GM19023 (cell line): Measurements from ENCODE around the gene MAP7.
"Not testable (repeated sequence)": the region's sequence is repeated elsewhere in the genome, so short reads cannot be mapped to it uniquely, and the experiment has no call there.

ENCODE experiments used
- ATAC-seq: cut with Tn5 transposase; IDR thresholded peaks from one replicate; pipeline ENCODE4 v1.9.1; 2021; ENCODE audit warnings: mild to moderate bottlenecking, moderate library complexity; ENCODE audit not compliant: unreplicated experiment

MAP7 gene

DNA sequence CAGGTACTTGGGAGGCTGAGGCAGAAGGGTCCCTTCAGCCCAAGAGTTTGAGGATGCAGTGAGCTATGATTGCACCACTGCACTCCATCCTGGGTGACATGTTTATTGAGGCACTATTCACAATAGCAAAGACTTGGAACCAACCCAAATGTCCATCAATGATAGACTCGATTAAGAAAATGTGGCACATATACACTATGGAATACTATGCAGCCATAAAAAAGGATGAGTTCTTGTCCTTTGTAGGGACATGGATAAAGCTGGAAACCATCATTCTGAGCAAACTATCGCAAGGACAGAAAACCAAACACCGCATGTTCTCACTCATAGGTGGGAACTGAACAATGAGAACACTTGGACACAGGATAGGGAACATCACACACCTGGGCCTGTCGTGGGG is 149.0 kb downstream of the MAP7 start:
- ATAC-seq: not testable (repeated sequence)

DNA sequence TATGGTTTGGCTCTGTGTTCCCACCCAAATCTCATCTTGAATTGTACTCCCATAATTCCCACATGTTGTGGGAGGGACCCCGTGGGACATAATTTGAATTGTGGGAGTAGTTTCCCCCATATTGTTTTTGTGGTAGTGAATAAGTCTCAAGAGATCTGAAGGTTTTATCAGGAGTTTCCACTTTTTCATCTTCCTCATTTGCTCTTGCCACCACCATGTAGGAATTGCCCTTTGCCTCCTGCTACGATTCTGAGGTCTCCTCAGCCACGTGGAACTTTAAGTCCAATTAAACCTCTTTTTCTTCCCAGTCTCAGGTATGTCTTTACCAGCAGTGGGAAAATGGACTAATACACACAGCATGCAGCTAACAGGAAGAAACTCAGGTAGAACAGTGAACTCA is 151.8 kb downstream of the MAP7 start:
- ATAC-seq: no peak

DNA sequence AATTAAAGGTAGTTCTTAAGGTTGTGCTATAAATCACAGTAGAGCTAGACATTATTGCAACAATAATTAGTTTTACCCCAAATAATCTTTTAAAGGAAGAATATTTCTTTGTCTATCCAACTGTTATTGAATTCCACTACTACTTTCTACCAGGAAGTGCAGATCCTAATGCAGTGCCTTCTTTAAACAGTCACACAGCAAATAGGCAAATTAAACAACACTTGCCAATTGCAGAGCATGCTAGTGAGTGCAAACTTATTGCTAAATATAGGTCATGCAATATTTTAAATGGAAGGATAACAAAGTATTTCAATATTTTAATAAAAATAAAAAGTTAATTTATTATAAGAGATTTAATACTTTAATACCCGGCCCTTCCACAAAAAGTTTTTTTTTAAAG is 153.3 kb downstream of the MAP7 start:
- no peak for ATAC-seq

DNA sequence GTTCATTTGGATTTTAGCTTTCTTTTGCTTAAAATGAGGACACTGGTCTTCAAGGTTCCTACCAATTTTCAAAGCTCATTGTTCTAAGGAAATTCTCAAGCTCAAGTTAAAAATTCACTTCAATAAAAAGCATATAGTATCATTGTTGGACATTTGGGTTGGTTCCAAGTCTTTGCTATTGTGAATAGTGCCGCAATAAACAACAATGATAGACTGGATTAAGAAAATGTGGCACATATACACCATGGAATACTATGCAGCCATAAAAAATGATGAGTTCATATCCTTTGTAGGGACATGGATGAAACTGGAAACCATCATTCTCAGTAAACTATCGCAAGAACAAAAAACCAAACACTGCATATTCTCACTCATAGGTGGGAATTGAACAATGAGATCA is 159.3 kb downstream of the MAP7 start:
- not testable (repeated sequence) for ATAC-seq

DNA sequence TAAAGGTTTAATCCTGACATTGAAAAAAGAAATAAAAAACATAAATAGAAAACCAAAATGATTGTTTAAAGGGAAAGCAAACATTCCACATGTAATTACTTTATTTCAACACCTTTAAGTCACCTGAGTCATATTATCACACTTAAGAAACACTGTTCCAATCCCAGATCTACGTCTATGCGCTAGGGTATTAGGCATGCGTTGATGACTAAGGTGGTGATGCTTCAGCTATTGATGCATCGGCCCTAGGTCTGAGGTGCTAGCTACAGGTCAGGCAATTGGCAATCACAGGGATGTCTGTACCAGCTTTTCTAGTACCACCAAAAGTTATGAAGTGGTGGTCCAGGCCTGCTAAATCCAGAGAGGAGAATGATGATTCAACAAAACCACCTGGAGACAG is 162.9 kb downstream of the MAP7 start:
- no peak for ATAC-seq

DNA sequence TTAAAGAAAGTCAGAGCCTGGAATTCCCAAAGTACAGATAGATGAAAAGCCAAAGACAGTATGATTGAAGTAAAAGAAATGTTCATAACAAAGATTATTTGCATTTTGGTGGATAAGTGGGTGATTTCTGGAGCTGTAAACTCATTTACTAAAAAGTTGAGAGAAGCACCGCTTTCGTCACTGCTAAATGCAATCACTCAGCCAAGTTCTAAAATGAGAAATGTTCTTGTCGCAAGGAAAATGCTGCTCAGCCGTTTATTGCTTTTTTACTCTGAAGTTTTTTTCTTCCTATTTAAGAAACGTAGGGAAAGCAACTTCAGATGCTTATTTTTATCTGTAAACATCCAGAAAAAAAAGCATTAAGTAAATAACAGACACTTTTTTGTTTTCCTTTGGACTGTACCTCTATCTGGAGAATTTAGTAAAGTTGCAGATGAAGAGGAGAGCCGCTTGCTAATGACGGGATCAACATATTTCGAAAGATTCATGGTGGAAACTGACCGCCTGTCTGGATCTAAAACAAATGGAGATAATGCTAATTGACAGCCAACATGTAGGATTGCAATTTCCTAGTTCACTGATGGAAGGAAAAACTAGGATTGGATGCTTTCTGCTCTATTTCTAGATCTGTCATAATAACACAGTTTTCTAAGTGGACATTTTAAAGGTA is 166.8 kb downstream of the MAP7 start:
- ATAC-seq: no peak

DNA sequence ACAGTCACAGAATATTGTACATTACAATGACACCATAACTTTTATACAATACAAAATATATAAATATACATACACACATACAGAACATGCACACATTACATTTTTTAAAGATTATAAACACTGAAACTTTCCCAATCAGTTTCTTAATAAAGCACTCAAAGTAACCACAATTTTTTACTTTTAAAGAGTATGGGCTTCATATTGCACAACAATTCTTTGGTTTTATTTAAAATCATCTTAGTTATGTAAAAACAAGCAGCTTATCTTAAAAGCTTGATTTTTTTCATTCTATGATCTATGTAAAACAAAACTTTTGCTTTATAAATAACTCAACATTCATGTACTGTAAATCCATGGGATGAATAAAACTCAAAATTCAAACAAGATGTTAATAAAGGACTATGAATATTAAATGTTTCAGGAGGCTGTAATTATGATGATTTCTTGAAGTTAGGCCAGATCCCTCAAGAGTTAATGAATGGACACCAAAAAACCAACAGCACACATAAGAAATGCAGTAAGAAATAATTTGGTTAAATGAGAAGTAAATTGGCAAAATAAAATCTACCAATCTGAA is 167.5 kb downstream of the MAP7 start:
- no peak for ATAC-seq

DNA sequence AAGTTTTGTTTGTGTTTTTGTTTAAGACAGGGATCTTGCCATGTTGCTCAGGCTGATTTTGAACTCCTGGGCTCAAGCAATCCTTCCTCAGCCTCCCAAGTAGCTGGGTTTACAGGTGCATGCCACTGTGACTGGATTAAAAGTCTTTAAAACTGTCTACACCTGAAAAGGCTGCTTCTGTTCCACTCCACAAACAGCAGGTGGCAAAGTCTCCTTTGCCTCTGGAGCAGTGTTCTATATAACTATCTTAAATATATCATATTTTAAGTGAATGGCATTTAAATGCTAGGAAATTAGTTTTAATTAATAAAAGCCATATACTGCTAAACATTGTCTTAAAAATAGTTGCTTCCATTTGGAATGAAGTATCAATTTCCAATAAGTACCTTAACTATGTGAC is 171.3 kb downstream of the MAP7 start:
- no peak for ATAC-seq

DNA sequence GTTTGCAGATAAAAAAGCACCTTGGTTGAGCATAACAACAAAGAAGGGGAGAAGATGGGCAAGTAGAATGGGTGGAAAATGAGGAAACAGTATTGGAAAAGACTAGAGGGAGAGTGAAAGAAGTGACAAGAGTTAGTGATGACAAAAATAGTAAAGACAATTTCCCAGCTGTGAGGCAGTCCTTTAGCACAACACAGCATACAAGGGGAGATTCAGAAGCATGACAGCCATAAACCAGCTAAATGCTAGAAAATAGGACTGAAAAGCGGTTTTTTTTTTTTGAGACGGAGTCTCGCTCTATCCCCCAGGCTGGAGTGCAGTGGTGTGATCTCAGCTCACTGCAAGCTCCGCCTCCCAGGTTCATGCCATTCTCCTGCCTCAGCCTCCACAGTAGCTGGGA is 174.4 kb downstream of the MAP7 start:
- not testable (repeated sequence) for ATAC-seq

DNA sequence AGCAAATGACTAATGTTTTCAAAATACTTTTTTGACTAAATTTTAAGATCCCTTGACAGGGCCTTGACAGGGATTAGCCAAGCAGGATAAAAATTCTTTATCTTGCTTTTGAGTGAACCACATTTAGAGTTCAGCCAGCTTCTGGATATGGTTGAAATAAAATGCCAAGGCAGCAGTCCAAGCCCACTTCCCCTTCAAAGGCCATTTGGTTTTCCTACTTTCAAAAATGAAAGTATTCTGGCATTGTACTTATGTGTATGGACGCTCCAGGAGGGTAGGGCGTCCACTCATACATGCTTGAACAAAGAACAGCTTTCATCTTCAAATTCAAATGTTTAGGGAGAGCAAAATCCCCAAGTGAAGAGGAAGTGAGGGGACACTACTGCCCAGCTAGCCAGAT is 178.3 kb downstream of the MAP7 start:
- ATAC-seq: no peak

DNA sequence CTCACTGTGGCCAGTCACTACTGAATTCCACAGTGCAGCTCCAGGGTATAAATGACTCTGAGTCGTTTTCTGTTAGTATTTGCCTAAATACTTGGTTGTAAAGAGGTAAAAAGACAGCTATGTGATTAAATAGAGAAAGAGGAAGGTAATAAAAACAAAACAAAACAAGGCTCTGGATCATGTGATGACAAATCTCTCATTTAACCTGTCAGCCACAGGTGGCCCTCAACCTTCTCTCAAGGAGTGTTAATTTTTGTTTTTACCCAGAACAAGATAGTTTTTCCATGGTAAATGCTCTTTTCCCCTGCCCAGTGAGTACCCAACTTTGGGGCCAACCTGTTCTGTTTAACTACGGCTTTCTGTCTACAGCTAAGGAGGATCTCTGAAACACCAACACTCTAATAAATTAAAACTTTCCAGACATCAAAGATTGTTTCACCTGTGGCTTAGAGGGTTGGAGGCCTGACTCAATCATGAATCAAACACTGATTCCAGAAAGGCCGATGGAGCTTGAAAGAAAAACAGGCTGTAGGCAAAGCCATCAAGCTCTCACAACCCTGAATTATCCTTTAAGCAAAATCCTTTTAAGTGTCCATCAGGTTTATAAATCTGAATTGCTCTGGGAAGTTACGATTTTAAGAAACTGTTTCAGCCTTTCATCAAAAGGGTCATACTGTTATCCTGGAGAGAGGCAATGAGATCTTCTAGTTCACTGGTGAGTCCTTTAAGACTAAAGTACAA is 179.1 kb downstream of the MAP7 start:
- ATAC-seq: no peak

DNA sequence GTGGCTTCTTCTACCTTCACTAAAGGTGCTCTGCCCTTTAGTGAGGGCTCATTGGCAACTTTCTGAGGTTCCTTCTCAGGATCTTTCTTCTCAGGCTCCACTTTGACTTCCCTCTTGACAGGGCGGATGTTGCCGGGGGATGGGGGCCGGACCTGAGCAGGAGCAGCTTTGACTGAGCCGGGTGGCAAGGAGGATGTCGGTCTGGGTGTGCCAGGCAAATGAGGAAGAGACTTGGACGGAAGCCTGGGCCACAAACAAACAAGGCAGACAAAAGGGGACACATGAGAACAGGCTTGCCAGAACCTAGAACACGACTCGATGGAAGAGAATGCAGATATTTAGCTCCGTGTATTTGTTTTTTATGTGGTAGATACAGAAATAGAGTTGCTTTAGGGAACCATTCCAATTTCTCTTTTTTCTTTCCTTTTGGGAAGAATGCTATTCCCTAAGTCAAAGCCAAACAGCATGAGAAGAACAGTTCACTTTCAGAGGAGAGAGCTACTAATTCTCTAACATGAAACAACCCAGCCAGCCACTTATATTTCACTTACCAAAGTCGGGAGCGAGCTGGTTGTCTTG is 184.4 kb downstream of the MAP7 start:
- no peak for ATAC-seq

DNA sequence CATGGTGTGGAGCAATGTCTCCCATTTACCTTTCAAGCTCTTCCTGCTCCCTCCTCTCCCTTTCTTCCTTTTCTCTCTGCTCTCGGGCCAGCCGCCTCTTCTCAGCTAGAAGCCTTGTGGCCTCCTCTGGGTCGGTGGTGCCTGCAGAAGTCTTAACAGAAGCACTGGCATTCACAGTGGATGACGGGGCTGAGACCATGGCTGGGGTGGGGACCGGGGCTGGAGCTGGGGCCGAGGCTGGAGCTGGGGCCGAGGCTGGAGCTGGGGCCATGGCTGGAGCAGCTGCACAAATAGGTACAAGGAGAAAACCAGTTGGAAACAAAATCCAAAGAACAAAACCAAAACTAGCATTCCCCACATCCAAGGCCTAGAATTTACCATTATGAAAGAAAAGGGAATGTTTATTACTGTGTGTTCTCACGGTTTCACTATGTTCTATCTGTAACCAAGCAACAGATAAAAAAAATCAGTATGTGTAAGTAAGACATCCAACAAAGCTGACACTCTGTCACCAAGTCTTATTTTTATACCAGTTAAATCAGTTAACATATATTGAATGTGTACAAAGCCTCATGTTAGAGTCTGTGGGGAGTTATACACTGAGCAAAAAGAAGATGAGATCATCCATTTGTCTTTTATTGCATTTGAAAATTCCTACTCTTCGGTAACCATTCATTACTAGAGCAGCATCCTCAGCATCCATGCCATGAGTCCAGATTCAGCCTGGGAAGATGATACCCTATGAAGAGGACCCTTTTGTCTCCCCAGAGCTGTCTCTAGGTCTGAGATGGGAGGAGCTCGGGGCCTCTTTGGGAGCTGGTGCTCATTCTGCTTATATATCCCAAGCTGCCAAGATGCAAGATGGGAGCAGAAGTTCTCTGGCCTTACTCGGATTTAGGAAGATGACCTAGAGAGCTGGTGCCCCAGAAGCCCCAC is 187.5 kb downstream of the MAP7 start:
- no peak for ATAC-seq

DNA sequence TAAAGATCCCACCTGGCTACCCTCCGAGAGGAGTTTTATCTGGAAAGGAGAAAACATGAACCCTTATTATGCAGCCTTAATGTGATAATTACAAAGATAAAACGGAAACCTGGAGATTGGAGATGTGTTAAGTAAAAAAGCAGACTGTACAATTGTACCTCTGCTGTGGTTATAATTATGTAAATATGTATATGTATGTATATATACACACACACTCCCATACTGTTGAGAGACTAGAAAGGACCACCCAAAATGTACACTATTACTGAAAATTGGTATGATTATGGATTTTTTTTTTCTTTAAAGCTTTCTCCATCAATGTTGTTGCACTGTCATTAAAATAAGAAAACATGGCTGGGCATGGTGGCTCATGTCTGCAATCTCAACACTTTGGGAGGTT is 188.4 kb downstream of the MAP7 start:
- ATAC-seq: no peak

DNA sequence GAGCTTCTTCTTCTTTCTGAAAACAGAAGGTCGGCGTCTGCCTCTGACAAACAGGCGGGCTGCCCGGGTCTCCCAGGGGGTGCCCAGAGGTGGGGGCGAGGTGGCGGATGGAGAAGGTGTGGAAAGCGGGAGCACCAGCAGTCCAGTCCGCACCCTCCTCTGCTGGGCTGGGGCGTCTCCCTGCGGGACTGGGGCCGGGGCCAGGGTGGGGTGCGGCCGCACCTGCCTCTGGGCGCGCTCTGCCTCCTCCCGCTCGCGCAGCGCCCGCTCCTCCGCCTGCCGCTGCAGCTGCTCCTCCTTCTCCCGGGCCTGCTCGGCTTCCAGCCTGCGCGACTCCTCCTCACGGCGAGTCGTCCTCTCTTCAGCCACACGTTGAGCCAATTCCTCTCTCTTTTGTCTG is 189.4 kb downstream of the MAP7 start:
- ATAC-seq: no peak

DNA sequence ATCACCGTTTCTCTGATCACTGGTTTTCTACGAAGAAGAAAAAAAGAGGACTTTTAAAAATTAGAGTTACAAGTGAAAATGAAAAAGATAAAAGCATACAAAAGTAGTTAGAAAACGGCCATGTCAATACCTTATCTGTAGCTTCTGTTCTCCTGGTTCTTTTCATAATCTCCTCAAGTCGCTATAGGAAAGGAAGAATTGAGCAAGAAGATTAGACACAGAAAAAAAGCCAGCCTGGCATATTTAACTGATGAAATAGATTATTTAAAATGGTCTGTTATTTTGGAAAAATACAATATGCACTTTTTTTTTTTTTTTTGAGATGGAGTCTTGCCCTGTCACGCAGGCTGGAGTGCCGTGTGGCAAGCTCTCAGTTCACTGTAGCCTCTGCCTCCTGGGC is 190.4 kb downstream of the MAP7 start:
- no peak for ATAC-seq

DNA sequence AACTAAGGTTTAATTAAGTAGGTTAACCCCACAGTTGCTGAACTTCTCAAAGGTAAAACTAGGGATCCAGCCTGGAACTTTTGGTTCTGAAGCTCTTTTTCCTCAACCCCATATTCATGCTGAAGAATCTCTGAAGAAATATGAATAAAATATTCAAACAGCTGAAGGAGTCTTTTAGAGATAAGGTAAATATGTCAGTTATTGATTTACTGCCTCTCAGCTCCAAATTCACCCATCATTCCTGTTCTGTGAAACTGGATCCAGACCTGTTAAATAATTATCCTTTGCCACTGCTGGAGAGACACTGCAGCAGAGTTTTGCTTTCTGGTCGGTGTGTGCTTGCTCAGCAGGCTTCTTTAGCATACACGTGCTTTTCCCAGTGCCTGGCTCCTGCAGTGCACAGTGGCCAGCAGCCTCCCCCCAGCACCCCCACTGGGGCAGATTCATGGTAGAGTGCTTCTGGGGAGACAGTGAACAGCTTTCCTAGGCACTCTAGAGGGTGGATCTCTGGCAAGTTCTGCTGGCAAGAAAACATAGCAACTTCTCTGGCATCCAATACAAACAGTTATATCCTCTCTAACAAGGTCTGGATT is 198.6 kb downstream of the MAP7 start:
- no peak for ATAC-seq

DNA sequence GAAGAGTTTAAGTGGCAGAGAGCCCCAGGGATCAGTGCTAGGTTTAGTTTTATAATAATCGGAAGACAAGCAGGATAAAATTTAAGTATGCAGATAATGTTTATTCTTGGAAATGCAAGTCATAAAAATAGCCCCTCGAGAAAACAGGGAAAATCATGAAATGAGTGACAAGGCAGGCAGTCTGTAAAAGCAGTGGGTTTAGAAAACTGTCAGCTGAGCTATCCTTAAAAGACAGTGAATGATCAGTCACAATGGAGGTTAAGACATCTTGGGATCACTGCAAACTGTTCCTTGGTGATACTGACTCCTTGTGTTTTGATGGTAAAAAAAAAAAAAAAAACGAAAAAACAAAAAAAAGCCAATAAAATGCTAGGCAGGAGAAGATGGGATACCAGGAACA is 199.3 kb downstream of the MAP7 start:
- ATAC-seq: no peak

DNA sequence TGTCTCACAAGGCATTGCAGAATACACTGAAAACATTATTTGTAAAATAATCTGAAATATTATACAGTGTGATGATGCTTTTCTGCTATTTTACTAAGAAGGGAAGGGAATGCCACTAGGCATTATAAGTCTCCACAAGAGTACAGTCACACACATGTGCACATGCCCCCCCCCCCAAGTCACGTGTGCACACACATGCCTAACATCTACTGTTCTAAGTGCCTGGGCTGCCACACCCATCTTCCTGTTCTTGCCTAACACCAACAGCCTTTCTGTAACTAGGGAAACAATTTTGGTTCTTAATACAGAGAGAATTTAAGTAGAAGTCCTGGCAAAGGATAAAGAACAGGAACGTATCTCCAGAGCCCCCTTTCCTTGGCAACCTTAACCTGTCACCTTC is 202.4 kb downstream of the MAP7 start:
- no peak for ATAC-seq

DNA sequence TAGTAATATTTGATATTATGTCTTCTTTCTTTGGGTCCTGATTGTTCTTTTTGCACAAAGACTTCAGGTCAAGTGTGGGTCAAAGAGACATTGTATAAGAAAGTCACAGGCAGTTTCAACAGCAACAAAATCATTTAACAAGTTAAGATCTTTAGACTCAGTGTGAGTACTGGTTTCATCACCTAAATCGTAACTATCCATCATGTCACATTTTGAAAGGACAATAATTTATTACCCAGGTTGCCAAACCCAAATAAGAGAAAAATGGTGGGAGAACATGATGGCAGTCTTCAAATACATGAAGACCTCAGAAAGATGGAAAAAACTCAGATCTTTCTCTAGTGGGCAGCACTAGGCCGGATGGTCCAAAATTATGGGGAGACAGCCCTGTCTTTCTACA is 205.1 kb downstream of the MAP7 start:
- no peak for ATAC-seq

DNA sequence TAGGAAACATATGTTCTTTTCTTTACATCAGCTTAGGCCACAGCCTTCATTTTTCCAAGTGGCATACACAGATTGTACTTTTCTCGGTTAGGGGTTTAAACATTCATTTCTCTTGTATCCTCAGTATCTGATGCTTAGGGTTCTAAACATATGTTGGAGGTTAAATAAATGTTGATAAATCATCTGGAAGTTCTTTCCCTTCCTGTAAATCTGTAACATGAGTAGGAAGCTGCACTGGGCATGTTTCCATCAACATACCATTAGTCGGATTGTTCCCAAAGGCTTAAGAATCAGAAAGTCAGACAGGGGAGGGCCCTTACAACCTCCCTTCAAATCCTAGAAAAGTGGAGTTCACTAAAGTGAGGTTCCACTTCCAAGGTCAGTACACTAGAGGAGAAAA is 205.8 kb downstream of the MAP7 start:
- ATAC-seq: no peak
